Loucy (cell line): ENCODE data around the gene ZNF362.
"Not testable (repeated sequence)": the region's sequence is repeated elsewhere in the genome, so short reads cannot be mapped to it uniquely, and the experiment has no call there.

Experiments used
- EZH2phosphoT487 ChIP-seq: fragments of 200-600 bp; IDR thresholded peaks from 2 replicates; pipeline ENCODE4 v1.6.1; 2018; ENCODE audit warnings: antibody characterized with exemption, mild to moderate bottlenecking, moderate library complexity, borderline replicate concordance
- TF ChIP-seq, protein P1 (sequence below): fragments of 200-600 bp; sonication (generic); conservative IDR thresholded peaks from 2 replicates; pipeline ENCODE4 v1.5.1; 2014; ENCODE audit warnings: mild to moderate bottlenecking, antibody characterized with exemption, low read length

DNA sequence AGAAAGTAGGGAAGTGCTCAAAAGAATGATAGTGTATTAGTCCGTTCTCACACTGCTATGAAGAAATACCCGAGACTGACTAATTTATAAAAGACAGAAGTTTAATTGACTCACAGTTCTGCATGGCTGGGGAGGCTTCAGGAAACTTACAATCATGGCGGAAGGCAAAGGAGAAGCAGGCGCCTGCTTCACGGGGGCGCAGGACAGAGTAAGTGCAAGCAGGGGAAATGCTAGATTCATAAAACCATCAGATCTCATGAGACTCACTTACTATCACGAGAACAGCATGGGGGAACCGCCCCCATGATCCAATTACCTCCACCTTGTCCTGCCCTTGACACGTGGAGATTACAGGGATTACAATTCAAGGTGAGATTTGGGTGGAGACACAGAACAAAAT lies 16.9 kb upstream of the ZNF362 start:
- TF ChIP-seq, protein P1, sequence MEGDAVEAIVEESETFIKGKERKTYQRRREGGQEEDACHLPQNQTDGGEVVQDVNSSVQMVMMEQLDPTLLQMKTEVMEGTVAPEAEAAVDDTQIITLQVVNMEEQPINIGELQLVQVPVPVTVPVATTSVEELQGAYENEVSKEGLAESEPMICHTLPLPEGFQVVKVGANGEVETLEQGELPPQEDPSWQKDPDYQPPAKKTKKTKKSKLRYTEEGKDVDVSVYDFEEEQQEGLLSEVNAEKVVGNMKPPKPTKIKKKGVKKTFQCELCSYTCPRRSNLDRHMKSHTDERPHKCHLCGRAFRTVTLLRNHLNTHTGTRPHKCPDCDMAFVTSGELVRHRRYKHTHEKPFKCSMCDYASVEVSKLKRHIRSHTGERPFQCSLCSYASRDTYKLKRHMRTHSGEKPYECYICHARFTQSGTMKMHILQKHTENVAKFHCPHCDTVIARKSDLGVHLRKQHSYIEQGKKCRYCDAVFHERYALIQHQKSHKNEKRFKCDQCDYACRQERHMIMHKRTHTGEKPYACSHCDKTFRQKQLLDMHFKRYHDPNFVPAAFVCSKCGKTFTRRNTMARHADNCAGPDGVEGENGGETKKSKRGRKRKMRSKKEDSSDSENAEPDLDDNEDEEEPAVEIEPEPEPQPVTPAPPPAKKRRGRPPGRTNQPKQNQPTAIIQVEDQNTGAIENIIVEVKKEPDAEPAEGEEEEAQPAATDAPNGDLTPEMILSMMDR, result not testable (repeated sequence)
- not testable (repeated sequence) for TF ChIP-seq EZH2phosphoT487
